OCI-LY1 (cell line): Measurements from ENCODE around the gene KCNT1.

ENCODE experiments used
- CTCF ChIP-seq: fragments of 200-600 bp; sonication (generic), shearing (Covaris generic); IDR thresholded peaks from 2 replicates; pipeline ENCODE4 v1.5.1; 2017; ENCODE audit warnings: mild to moderate bottlenecking, antibody characterized with exemption, low read length, moderate library complexity, mixed read lengths
- EZH2 ChIP-seq: fragments of 200-600 bp; sonication (generic), shearing (Covaris generic); IDR thresholded peaks from 2 replicates; pipeline ENCODE4 v1.8.0; 2017; ENCODE audit warnings: borderline replicate concordance, mixed run types, mild to moderate bottlenecking, antibody characterized with exemption, low read length, moderate library complexity, mixed read lengths

- TF ChIP-seq CTCF (no peak), EZH2 (no peak)
These were observed 48.8 kb downstream of the KCNT1 start for GRCh38 chr9:135750786-135751185.
